DMS 273 treated with DMSO at 0.1 percent for 48 hours (cell line): ENCODE measurements around the gene CCNG2.
A peak's percentile ranks its signal among the peaks of the same experiment; 100 is the strongest.

Source experiments
- DNase-seq: peaks from one replicate; lab custom pipeline; 2025; lab: John Stamatoyannopoulos, UW

CCNG2 gene

GRCh38 chr4:77177199-77177598 lies 20.2 kb downstream of the CCNG2 start:
- no peak for DNase-seq

- no peak for DNase-seq
These were observed 21.6 kb downstream of the CCNG2 start for GRCh38 chr4:77178560-77178959.

GRCh38 chr4:77179519-77179918 lies 22.5 kb downstream of the CCNG2 start:
- DNase-seq: no peak

GRCh38 chr4:77181720-77182119 lies 24.7 kb downstream of the CCNG2 start:
- DNase-seq: no peak

- no peak for DNase-seq
These were observed 26.9 kb downstream of the CCNG2 start for GRCh38 chr4:77183777-77184420.

GRCh38 chr4:77184974-77185373 lies 28.0 kb downstream of the CCNG2 start:
- no peak for DNase-seq

- DNase-seq: no peak
These were observed 28.7 kb downstream of the CCNG2 start for GRCh38 chr4:77185686-77186085.

GRCh38 chr4:77187322-77187721 lies 30.3 kb downstream of the CCNG2 start:
- DNase-seq: peak; percentile 52

- no peak for DNase-seq
These were observed 31.7 kb downstream of the CCNG2 start for GRCh38 chr4:77188498-77189220.

- no peak for DNase-seq
These were observed 32.4 kb downstream of the CCNG2 start for GRCh38 chr4:77189412-77189811.

- no peak for DNase-seq
These were observed 33.0 kb downstream of the CCNG2 start for GRCh38 chr4:77190053-77190452.

- no peak for DNase-seq
These were observed 36.0 kb downstream of the CCNG2 start for GRCh38 chr4:77193046-77193445.

GRCh38 chr4:77193511-77194102 lies 36.6 kb downstream of the CCNG2 start:
- no peak for DNase-seq

- no peak for DNase-seq
These were observed 37.4 kb downstream of the CCNG2 start for GRCh38 chr4:77194366-77194765.

- no peak for DNase-seq
These were observed 38.0 kb downstream of the CCNG2 start for GRCh38 chr4:77194989-77195388.

GRCh38 chr4:77196866-77197265 lies 39.9 kb downstream of the CCNG2 start:
- no peak for DNase-seq

- DNase-seq: no peak
These were observed 40.4 kb downstream of the CCNG2 start for GRCh38 chr4:77197361-77197760.

- no peak for DNase-seq
These were observed 40.8 kb downstream of the CCNG2 start for GRCh38 chr4:77197831-77198230.

GRCh38 chr4:77199276-77199675 lies 42.3 kb downstream of the CCNG2 start:
- DNase-seq: no peak

- no peak for DNase-seq
These were observed 42.7 kb downstream of the CCNG2 start for GRCh38 chr4:77199701-77200100.

GRCh38 chr4:77201343-77201742 lies 44.3 kb downstream of the CCNG2 start:
- no peak for DNase-seq

GRCh38 chr4:77201857-77202256 lies 44.9 kb downstream of the CCNG2 start:
- no peak for DNase-seq

GRCh38 chr4:77202491-77202890 lies 45.5 kb downstream of the CCNG2 start:
- DNase-seq: no peak
